Measurements from ENCODE around the gene POLR3A.
A peak's percentile ranks its signal among the peaks of the same experiment; 100 is the strongest.

Gene POLR3A

GRCh38 chr10:77959887-77960455 lies 69.3 kb downstream of the POLR3A start:
- DNase-seq (ENCODE audit: extremely low read depth in 1 of 2, low read depth in 1 of 2), result no peak

GRCh38 chr10:77959384-77959783 lies 69.9 kb downstream of the POLR3A start:
- no peak for DNase-seq (ENCODE audit: extremely low read depth in 1 of 2, low read depth in 1 of 2)

- no peak for DNase-seq (ENCODE audit: extremely low read depth in 1 of 2, low read depth in 1 of 2)
These were observed 74.2 kb downstream of the POLR3A start for GRCh38 chr10:77955136-77955535.

- no peak for DNase-seq (ENCODE audit: extremely low read depth in 1 of 2, low read depth in 1 of 2)
These were observed 80.1 kb downstream of the POLR3A start for GRCh38 chr10:77949167-77949566.

GRCh38 chr10:77946084-77946483 lies 83.2 kb downstream of the POLR3A start:
- DNase-seq (ENCODE audit: extremely low read depth in 1 of 2, low read depth in 1 of 2), result no peak

GRCh38 chr10:77944519-77944918 lies 84.8 kb downstream of the POLR3A start:
- DNase-seq (ENCODE audit: extremely low read depth in 1 of 2, low read depth in 1 of 2), result no peak

- DNase-seq (ENCODE audit: extremely low read depth in 1 of 2, low read depth in 1 of 2), result no peak
These were observed 86.0 kb downstream of the POLR3A start for GRCh38 chr10:77943121-77943901.

GRCh38 chr10:77941790-77942189 lies 87.5 kb downstream of the POLR3A start:
- no peak for DNase-seq (ENCODE audit: extremely low read depth in 1 of 2, low read depth in 1 of 2)

GRCh38 chr10:77940627-77941026 lies 88.7 kb downstream of the POLR3A start:
- DNase-seq (ENCODE audit: extremely low read depth in 1 of 2, low read depth in 1 of 2), result no peak

- DNase-seq (ENCODE audit: extremely low read depth in 1 of 2, low read depth in 1 of 2), result no peak
These were observed 89.1 kb downstream of the POLR3A start for GRCh38 chr10:77940225-77940624.

- DNase-seq (ENCODE audit: extremely low read depth in 1 of 2, low read depth in 1 of 2), result no peak
These were observed 89.7 kb downstream of the POLR3A start for GRCh38 chr10:77939561-77940001.

- DNase-seq (ENCODE audit: extremely low read depth in 1 of 2, low read depth in 1 of 2), result no peak
These were observed 92.4 kb downstream of the POLR3A start for GRCh38 chr10:77936697-77937567.

- DNase-seq (ENCODE audit: extremely low read depth in 1 of 2, low read depth in 1 of 2), result no peak
These were observed 97.1 kb downstream of the POLR3A start for GRCh38 chr10:77932016-77932715.

GRCh38 chr10:77927402-77928246 lies 101.7 kb downstream of the POLR3A start:
- DNase-seq (ENCODE audit: extremely low read depth in 1 of 2, low read depth in 1 of 2), result no peak

- no peak for DNase-seq (ENCODE audit: extremely low read depth in 1 of 2, low read depth in 1 of 2)
These were observed 102.5 kb downstream of the POLR3A start, which contains the start of gene DLG5 for GRCh38 chr10:77926566-77927401. Gene DLG5 (minus strand): TSS chr10:77926755. CDS start chr10:77926520, 235 bp downstream.

GRCh38 chr10:77925795-77926565 lies 103.3 kb downstream of the POLR3A start:
- peak in 1 of 2 donors; percentile 3 for DNase-seq (ENCODE audit: extremely low read depth in 1 of 2, low read depth in 1 of 2)

GRCh38 chr10:77925410-77925794 lies 103.9 kb downstream of the POLR3A start:
- DNase-seq (ENCODE audit: extremely low read depth in 1 of 2, low read depth in 1 of 2), result no peak

GRCh38 chr10:77922566-77923179 lies 106.6 kb downstream of the POLR3A start:
- DNase-seq (ENCODE audit: extremely low read depth in 1 of 2, low read depth in 1 of 2), result no peak

Measured in stimulated activated CD8-positive, alpha-beta memory T cell treated with anti-CD3 and anti-CD28 coated beads, Interleukin-7, amount 100 ng/mL, for 48 hours (primary cell).